GM19463 (cell line): Measurements from ENCODE around the gene PLIN3.
A peak's percentile ranks its signal among the peaks of the same experiment; 100 is the strongest.
"Not testable (repeated sequence)": the region's sequence is repeated elsewhere in the genome, so short reads cannot be mapped to it uniquely, and the experiment has no call there.

Experiments
- ATAC-seq: cut with Tn5 transposase; IDR thresholded peaks from one replicate; pipeline ENCODE4 v1.9.1; 2021; ENCODE audit warnings: mild to moderate bottlenecking, moderate library complexity; ENCODE audit not compliant: unreplicated experiment

The PLIN3 gene

DNA sequence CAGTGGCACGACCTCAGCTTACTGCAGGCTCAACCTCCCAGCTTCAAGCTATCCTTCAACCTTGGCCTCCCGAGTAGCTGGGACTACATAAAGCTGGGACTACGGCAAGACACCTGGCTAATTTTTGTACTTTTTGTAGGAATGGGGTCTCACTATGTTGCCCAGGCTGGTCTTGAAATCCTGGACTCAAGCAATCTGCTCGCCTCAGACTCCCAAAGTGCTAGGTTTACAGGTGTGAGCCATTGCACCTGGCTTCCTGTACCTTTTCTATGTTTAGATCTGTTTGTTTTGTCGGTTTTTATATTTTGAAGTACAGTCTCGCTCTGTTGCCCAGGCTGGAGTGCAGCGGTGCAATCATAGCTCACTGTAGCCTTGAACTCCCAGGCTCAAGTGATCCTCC, 18.4 kb downstream of the PLIN3 start:
- ATAC-seq: no peak

DNA sequence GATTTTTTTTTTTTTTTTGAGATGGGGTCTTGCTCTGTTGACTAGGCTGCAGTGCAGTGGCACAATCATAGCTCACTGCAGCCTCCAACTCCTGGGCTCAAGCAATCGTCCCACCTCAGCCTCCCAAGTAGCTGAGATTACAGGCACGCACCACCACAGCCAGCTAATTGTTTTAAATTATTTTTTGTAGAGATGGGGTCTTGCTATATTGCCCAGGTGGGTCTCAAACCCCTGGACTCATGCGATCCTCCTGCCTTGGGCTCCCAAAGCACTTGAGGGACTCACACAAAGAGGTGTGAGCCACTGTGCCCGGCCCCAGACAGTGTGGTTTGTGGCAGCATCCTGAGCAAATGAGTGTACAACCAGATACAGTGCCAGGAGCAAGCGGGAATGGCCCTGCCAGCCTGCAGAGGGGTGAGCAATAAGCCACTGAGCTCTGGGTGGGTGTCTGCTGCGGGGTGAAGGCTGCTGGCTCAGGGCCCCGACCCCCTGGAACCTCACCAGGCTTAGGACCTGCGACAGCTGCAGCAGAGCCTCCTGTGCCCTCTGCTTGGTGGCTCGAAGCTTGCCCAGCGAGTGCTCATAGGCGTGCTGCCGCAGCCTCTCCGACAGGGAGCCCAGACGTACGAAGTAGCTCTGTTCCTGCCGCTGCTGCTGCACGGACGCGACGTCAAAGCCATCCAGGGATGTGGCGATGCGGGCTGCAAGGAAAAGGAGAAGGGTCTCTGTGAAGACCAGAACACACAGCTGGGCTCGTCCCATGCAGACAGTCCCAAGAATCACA, 20.1 kb downstream of the PLIN3 start:
- no peak for ATAC-seq

DNA sequence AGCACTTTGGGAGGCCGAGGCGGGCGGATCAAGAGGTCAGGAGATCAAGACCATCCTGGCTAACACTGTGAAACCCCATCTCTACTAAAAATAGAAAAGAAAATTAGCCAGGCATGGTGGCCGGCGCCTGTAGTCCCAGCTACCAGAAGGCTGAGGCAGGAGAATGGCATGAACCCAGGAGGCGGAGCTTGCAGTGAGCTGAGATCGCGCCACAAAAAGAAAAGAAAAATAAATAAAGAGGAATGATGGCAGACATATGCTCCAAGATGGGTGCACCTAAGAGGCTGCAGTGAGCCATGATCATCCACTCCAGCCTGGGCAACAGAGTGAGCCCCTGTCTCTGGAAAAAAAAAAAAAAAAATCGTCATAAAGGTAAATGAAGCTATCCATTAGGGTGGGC, 21.5 kb downstream of the PLIN3 start:
- not testable (repeated sequence) for ATAC-seq

DNA sequence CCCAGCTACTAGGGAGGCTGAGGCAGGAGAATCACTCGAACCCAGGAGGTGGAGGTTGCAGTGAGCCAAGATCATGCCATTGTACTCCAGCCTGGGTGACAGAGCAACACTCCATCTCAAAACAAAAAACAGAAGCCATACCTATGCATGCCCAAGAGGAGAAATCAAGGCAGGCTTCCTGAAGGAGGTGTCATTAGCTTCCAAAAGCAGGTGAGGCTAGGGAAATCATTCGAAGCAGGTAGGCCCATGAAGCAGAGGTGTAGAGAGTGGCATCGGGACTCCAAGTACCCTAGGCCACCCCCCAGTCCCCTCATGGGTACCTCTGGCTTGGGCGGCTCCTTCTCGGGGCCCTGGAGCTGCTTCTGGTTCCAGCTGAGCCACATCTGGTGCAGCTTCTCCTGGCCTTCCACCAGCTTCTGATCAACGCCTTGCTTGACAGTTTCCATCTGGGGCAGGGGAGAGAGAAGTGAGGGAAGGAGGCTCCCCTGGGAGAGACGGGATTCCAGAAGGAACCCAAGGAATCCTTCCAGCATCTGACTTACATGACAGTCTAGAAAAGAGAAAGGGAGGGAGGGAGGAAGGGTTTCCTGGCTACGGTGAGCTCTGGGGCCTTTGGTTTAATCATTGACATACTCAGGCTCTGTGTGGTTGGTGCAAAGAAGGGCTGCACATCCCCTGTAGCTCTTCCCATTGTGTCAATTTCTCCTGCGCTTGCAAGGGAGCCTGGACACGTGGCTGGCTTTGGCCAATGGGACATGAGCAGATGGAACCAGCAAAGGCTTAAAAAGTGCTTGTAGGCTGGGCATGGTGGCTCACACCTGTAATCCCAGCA, 22.9 kb downstream of the PLIN3 start:
- ATAC-seq: no peak

DNA sequence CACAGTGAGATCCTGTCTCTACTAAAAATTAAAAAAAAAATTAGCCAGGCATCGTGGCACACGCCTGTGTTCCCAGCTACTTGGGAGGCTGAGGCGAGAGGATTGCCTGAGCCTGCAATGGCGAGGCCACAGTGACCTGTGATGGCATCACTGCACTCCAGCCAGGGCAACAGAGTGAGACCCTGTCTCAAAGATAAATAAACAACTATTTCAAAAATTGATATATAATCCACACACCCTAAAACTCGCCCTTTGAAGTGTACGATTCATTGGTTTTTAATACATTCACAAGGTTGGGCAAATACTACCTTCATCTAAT, 23.9 kb downstream of the PLIN3 start:
- no peak for ATAC-seq

DNA sequence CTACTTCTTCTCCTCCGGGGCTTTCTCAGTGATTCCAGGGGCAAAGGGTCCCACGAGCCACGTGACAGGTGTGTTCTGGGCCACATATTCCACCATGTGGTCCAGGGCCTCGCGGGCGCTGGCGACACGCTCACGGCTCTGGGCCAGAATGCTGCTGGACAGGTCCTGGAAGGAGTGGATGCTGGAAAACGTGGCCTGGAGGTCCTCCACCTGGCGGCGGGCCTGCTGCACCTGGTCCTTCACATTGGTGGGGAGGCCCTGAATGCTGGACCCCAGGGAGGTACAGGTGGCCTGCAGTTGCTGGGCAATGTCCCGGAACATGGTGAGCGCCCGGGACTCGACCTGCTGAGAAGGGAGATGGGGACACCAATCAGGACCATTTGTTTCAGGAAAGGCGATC, 28.3 kb downstream of the PLIN3 start:
- ATAC-seq: no peak

DNA sequence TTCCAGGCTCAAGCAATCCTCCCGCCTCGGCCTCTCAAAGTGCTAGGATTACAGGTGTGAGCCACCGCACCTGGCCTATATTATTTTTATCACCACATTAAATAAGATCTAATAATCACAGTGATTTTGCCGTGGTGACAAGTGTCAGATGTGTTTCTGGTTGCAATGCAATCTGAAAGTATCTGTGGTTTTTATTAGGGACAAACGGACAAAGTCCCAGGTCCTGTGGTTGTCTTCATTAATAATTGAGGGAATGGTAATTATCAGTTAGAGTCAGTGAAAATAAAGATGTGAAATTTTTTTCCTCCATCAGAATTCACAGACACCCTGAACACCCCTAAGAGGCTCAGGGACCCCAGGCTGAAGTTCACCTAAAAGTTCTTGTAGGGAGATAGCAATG, 34.7 kb downstream of the PLIN3 start:
- no peak for ATAC-seq

DNA sequence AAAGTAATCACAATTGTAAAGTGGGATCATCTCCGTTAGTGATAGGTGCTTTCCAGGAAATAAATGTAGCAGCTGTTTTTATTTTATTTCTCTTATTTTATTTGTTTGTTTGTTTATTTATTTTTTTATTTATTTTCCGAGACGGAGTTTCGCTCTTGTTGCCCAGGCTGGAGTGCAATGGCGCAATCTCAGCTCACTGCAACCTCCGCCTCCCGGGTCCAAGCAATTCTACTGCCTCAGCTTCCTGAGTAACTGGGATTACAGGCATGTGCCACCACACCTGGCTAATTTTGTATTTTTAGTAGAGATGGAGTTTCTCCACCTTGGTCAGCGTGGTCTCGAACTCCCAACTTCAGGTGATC, 35.5 kb downstream of the PLIN3 start:
- ATAC-seq: not testable (repeated sequence)

DNA sequence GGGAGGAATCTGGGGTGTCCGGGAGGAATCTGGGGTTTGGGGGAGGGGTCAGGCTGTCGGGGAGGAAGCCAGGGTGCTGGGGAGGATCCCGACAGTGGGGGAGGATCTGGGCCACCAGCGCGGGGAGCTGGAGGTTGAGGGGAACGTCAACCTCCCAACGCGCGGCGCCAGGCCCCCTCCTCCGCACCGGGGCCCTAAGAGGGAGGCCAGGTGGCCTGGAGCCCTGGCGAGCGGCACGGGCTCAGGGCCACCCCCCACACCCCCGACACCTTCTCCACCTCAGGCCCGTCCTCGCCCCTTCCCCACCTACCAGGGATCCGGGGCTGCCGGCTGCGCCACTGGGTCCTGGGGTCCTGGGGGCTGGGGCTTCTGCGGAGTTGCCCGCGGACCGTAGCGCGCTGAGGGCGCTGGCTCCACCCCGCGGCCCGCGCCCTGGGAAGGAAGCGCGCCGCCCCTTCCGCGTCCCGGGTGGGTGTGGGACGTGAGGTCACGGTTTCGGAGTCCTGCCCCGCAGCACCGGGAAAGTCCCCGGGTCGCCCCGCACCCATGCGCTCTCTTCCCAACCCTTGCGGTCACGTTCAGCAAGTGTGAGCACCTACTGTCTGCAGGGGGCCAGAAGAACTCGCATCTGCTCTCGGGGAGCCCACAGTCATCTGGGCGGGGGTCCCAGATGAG, 36.0 kb downstream of the PLIN3 start, which contains the start of gene TICAM1:
Gene TICAM1, minus strand, starts transcription at position 409 of the 675 bp plus-strand sequence. CDS start 13,335 bp downstream, outside the sequence.
- peak; percentile 74 for ATAC-seq

DNA sequence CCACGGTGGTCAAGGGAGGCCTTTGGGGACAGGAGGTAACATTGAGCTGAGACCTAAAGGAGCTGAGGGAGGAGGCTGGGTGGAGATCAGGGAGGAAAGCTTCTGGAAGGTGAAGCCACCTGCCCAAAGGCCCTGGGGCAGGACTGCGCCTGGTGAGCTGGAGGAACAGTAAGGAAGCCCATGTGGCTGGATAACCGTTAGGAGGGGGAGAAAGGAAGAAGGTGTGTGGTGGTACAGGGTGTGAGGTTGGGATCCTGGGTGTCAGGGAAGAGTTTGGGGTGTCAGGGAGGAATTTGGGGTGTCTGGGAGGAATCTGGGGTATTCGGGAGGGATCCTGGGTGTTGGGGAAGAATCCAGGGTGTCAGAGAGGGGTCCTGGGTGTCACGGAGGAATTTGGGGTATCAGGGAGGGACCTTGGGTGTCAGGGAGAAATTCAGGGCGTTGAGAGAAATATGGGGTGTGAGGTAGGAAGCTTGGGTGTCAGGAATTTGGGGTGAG, 36.6 kb downstream of the PLIN3 start:
- no peak for ATAC-seq

DNA sequence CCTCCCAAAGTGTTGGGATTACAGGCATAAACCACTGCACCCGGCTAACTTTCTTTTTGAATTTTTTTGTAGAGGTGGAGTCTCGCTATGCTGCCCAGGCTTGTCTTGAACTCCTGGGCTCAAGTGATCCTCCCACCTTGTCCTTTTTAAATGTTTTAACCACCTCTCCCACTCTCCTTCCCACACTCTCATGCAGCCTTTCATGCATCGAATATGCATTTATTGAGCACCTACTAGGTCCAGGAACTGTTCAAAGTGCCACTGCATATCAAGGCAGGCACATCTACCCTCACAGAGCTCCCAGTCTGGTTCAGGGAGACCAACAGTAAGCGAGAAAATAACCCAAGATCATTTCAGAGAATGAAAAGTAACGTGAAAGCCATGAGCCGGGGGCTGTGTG, 37.1 kb downstream of the PLIN3 start:
- ATAC-seq: no peak

DNA sequence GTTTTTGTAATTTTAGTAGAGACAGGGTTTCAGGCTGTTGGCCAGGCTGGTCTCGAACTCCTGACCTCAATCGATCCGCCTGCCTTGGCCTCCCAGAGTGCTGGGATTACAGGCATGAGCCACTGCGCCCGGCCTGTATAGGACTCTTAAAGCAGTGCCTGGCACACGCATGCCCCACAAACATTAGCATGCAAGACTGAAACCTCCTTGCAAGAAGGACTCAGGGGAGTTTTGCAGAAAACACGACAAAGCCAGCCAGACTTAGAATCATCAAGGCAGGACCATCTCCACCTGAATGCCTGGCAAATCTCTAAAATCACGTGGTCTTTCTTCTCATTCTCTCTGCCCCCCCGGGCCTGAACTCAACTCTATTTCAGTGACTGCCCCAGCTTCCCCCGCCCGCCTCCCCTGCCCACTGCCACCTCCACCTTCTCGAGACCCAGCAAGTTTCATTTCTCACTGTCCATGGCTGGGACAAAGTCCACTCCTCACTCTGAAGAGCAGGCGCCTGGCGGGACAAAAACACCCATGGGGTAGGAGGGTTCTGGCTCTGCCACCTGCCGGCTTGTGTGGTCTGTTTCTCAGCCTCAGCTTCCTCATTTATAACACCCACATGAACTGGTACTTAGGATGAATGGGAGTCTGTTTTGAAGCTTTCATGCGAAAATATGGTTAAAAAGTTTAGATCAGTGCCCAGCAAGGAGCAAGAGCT, 38.3 kb downstream of the PLIN3 start:
- ATAC-seq: no peak

DNA sequence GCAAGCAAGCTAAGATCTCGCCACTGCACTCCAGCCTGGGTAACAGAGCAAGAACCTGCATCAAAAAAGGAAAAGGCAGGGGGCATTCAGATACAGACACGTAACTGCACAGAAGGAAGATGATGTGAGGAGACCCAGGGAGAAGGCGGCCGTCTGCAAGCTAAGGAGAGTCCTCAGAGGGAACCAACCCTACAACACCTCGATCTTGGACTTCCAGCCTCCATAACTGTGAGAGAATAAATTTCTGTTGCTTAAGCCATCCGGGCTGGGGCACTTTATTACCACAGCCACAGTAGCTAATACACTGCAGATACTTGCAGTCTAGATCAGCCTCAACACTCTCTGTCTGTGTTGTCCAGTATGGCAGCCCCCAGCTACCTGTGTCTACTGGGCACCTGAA, 43.9 kb downstream of the PLIN3 start:
- no peak for ATAC-seq

DNA sequence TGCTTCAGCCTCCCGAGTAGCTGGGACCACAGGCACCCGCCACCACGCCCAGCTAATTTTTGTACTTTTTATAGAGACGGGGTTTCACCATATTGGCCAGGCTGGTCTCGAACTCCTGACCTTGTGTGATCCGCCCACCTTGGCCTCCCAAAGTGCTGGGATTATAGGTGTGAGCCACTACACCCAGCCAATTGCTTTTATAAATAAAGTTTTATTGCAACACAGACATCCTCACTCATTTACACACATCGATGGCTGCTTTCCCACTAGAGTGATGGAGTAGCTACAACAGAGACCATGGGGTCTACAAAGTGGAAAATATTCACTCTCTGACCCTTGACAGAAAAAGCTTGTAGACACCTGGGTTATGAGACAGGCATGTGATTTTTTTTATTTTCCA, 45.1 kb downstream of the PLIN3 start:
- not testable (repeated sequence) for ATAC-seq

DNA sequence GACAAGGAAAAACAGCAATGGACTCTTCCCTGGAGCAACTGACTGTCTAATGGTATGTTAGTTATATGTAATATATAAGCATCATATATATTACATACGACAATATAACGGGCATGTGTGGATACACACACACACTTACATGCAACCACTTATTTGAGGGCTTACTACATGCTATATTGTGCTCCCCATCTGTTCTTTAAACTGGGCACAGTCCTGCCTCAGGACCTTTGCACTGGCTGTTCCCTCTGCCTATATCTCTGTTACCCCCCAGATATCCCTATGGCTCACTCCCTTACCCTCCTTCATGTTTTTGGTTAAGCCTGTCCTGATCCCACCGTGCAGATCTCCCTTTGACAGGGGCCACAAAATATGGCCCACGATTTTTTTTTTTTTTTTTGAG, 46.2 kb downstream of the PLIN3 start:
- no peak for ATAC-seq

DNA sequence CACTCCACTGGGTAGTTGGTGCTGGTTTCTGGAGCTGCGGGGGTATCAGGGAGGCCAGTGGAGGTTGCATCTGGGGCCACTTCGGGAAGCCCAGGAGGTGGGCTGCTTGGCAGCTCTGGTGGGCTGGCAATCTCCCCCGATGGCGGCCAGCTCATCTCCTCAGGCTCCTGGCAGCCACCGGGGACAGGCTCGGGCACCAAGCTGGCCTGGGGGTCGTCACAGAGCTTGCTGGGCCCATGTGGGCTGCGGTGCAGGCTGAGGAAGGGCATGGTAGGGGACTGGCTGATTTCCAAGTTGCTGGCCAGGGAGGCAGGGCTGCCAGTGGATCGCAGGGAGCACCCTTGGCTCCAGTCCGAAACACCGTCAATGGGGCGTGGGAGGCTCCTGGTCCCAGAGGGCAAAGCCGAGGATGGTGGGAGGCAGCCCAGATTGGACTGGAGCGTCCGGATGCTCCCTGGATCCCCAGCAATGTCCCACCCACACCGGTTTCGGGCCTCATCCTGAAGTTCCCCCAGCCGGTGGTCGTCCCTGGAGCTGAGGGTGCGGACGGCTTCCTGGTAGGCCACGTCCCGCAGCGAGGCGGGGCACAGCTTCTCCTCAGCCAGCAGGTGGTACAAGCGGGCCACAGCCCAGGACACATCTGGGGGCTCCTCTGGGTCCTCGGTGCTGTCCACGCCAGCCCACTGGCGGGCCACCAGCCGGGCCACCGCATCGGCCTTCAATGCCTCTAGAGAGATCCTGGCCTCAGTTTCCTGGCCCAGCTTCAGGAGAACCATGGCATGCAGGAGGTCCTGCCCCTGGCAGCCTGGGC, 49.8 kb downstream of the PLIN3 start:
- ATAC-seq: no peak

DNA sequence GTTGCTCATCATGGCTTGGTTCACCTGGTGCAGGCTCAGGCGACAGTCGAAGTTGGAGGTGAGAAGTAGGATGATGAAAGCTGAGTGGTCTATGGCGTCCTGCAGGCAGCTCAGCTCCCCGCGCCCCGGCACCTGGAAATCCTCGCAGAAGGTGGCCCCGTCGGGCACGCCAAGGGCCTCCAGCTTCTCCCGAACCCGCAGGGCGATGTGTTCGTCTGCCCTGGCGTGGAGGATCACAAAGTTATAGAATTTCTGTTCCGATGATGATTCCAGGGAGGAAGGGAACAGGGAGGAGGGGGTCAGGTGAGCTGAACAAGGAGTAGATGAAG, 50.6 kb downstream of the PLIN3 start:
- no peak for ATAC-seq

DNA sequence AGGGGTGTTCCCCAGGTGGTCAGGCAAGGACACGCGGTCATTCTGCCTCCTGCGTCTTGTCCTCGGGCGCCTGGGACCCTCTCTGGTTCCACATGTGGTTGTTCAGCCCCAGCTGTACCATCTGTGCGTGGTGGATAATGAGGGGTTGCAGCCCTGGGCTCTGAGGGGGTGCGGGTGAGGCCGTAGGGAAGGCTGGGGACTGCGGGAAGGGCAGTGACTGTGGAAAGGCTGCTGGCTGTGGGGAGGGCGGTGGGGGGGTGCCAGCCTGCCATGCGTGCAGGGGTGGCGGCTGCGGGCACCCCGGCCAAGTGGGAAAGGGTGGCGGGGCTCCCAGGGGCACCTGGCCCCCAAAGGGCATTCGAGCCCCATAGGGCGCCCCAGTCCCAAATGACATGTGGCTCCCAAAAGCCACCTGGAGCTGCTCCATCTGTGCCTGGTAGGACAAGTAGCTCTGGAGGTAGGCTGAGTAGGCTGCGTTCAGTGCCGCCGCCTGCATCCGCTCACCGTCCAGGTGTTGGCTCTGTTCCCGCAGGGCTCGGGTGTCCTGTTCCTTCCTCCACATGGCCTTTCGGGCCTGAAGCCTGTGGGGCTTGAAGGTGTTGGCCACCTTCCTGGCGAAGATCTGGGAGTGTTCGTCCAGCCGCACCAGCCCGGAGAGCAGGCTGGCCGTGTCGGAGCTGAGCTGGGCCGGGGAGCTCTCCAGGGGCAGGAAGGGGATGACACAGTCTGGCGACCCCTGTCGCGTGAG, 51.1 kb downstream of the PLIN3 start:
- ATAC-seq: no peak

DNA sequence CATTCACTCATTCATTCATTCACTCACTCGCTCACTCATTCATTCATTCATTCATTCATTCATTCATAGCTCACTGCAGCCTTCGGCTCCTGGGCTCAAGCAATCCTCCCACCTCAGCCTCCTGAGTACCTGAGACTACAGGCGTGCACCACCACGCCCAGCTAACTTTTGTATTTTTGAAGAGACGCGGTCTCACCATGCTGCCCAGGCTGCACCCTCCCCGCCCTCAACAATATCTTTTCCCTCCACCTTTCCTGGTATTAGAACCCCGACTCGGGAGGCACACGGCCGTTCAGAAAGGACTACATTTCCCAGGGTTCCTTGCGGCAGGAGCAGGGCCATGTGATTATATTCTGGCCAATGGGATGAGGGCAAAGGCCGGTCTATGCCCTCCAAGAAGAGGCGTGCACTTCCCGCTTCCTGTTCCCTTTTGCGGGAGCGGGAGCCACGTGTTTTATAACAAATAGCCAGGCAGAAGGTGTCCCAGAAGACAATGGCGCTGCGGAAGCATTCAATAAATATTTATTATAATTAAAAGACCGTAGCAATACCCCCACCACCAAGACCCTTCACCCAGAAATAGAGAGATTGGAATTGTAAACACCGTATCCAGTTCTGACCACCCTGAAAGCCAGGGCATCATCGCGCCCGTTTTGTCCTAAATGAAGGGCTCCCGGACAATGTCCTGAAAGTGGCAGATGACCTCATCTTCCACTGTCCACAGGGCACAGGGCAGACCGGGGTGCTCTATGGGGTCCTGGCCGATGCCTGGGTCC, 51.9 kb downstream of the PLIN3 start:
- ATAC-seq: no peak
